ENCODE results near the gene SOD1.

GRCh38 chr21:31710586-31710985 is 51.1 kb downstream of the SOD1 start:
- no peak for TF ChIP-seq CTCF (IDR thresholded peaks at IDR 0.05)
- no peak for TF ChIP-seq POLR2A (IDR thresholded peaks at IDR 0.05)

Data from uterus (tissue), 2 donors.